Measurements from ENCODE around the gene CYP4F11.
"Not testable (repeated sequence)": the region's sequence is repeated elsewhere in the genome, so short reads cannot be mapped to it uniquely, and the experiment has no call there.

CYP4F11 gene

DNA sequence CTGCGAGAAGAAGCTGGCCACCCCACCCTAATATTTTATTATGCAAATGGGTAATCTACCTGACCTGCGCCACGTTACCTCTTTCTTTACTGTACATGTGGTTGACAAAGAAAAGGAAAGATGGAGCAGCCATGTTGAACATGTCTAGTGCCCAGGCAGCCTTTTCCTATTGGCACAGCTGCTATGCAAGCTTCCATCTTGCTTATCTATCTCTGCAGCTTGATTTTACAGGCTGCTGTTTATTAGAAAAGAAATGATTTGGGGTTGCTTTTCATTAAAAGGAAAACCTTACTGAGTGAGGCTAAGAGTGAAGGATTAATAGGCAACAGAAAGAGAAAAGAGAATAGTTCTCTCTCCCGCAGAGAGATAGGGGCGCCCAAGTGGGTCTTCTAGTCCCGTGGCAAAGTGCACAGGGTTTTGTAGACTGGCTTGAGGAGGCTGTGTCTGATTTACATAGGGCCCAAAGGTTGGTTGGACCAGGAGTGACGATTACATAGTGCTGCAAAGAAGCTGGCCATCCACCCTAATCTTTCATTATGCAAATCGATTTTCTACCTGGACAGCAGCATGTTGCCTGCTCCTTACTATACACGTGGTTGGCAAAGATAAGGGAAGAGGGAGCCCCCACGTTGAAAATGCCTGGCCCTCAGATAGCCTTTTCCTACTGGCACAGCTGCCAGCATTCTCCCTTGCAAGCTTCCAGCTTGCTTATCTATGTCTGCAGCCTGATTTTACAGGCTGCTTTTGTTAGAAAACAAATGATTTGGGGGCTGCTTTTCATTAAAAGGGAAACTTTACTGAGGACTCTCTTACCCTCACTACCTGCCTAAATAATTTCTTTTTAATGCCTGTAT, 42.7 kb upstream of the CYP4F11 start:
- no peaks in the 10 kb centered on the region for H3K4me1 ChIP-seq (ENCODE audit: low read length)
- no peak for DNase-seq
- no peaks in the 10 kb centered on the region for H3K9me2 ChIP-seq (replicated peaks; ENCODE audit: insufficient read depth, low read length)
- H3K27ac ChIP-seq (ENCODE audit: low read length), result no peak overlapping the region
- no peaks in the 10 kb centered on the region for H3F3A ChIP-seq (ENCODE audit: insufficient read depth, low read length)
- no peaks in the 10 kb centered on the region for H3K9me3 ChIP-seq (replicated peaks; ENCODE audit: insufficient read depth, low read length)
- H3K4me2 ChIP-seq (ENCODE audit: low read depth, low read length), result no peak overlapping the region
- no peak overlapping the region for H2AFZ ChIP-seq (ENCODE audit: low read length)
- H4K20me1 ChIP-seq (ENCODE audit: insufficient read depth, low read length), result no peaks in the 10 kb centered on the region
- TF ChIP-seq EZH2phosphoT487 (IDR thresholded peaks at IDR 0.05; ENCODE audit: low read length), result no peak
- TF ChIP-seq EZH2 (optimal IDR thresholded peaks at IDR 0.05; ENCODE audit: low read depth, low read length), result no peak
- TF ChIP-seq, protein P1, sequence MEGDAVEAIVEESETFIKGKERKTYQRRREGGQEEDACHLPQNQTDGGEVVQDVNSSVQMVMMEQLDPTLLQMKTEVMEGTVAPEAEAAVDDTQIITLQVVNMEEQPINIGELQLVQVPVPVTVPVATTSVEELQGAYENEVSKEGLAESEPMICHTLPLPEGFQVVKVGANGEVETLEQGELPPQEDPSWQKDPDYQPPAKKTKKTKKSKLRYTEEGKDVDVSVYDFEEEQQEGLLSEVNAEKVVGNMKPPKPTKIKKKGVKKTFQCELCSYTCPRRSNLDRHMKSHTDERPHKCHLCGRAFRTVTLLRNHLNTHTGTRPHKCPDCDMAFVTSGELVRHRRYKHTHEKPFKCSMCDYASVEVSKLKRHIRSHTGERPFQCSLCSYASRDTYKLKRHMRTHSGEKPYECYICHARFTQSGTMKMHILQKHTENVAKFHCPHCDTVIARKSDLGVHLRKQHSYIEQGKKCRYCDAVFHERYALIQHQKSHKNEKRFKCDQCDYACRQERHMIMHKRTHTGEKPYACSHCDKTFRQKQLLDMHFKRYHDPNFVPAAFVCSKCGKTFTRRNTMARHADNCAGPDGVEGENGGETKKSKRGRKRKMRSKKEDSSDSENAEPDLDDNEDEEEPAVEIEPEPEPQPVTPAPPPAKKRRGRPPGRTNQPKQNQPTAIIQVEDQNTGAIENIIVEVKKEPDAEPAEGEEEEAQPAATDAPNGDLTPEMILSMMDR (IDR thresholded peaks at IDR 0.05; ENCODE audit: low read length), result no peak
- no peaks in the 10 kb centered on the region for H3K36me3 ChIP-seq (replicated peaks; ENCODE audit: insufficient read depth, low read length)
- H3K4me3 ChIP-seq (ENCODE audit: low read length), result no peak overlapping the region
- no peaks in the 10 kb centered on the region for H3K79me2 ChIP-seq (ENCODE audit: low read length)
- H3K9ac ChIP-seq (ENCODE audit: low read length), result no peak overlapping the region
- peaks cover 65% of the 10 kb centered on the region for H3K27me3 ChIP-seq (replicated peaks; ENCODE audit: insufficient read depth, low read length)

DNA sequence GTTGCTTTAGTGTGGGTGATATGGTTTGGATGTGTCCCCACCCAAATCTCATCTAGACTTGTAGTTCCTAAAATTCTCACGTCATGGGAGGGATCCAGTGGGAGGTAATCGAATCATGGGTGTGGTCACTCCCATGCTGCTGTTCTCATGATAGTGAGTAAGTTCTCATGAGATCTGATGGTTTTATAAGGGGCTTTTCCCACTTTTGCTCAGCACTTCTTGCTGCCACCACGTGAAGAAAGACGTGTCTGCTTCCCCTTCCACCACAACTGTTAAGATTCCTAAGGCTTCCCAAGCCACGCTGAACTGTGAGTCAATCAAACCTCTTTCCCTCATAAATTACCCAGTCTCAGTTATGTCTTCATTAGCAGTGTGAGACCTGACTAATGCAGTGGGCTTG, 40.5 kb upstream of the CYP4F11 start:
- no peak for DNase-seq
- Histone ChIP-seq H3K9me3 (replicated peaks; ENCODE audit: insufficient read depth, low read length) (no peaks in the 10 kb centered on the region), H3K4me2 (ENCODE audit: low read depth, low read length) (no peak overlapping the region), H3K4me3 (ENCODE audit: low read length) (no peak overlapping the region), H3K27ac (ENCODE audit: low read length) (no peak overlapping the region), H3K27me3 (replicated peaks; ENCODE audit: insufficient read depth, low read length) (peaks cover 61% of the 10 kb centered on the region), H3K9ac (ENCODE audit: low read length) (no peak overlapping the region), H3K4me1 (ENCODE audit: low read length) (no peaks in the 10 kb centered on the region), H3K79me2 (ENCODE audit: low read length) (no peaks in the 10 kb centered on the region), H3F3A (ENCODE audit: insufficient read depth, low read length) (no peaks in the 10 kb centered on the region), H4K20me1 (ENCODE audit: insufficient read depth, low read length) (no peaks in the 10 kb centered on the region), H3K36me3 (replicated peaks; ENCODE audit: insufficient read depth, low read length) (no peaks in the 10 kb centered on the region), H2AFZ (ENCODE audit: low read length) (no peak overlapping the region), H3K9me2 (replicated peaks; ENCODE audit: insufficient read depth, low read length) (no peaks in the 10 kb centered on the region)
- TF ChIP-seq EZH2phosphoT487 (IDR thresholded peaks at IDR 0.05; ENCODE audit: low read length) (no peak), EZH2 (optimal IDR thresholded peaks at IDR 0.05; ENCODE audit: low read depth, low read length) (no peak)

DNA sequence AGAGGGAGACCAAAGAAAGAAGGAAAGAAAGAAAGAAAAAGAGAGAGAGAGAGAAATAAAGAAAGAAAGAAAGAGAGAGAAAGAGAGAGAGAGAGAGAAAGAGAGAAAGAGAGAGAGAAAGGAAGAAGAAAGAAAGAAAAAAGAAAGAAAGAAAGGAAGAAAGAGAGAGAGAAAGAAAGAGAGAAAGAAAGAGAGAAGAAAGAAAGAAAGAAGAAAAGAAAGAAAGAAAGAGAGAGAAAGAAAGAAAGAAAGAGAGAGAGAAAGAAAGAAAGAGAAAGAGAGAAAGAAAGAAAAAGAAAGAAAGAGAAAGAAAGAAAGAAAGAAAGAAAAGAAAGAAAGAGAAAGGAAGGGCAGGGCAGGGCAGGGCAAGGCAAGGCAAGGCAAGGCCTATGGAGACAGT, 37.7 kb upstream of the CYP4F11 start:
- H3K27ac ChIP-seq (ENCODE audit: low read length); H4K20me1 ChIP-seq (ENCODE audit: insufficient read depth, low read length); H3K79me2 ChIP-seq (ENCODE audit: low read length); H3K36me3 ChIP-seq (replicated peaks; ENCODE audit: insufficient read depth, low read length); H3K9ac ChIP-seq (ENCODE audit: low read length); H3K4me3 ChIP-seq (ENCODE audit: low read length); H3F3A ChIP-seq (ENCODE audit: insufficient read depth, low read length); H2AFZ ChIP-seq (ENCODE audit: low read length); H3K9me2 ChIP-seq (replicated peaks; ENCODE audit: insufficient read depth, low read length); DNase-seq; H3K9me3 ChIP-seq (replicated peaks; ENCODE audit: insufficient read depth, low read length); H3K4me2 ChIP-seq (ENCODE audit: low read depth, low read length); H3K4me1 ChIP-seq (ENCODE audit: low read length): not testable (repeated sequence)
- peaks cover 57% of the 10 kb centered on the region for H3K27me3 ChIP-seq (replicated peaks; ENCODE audit: insufficient read depth, low read length)

DNA sequence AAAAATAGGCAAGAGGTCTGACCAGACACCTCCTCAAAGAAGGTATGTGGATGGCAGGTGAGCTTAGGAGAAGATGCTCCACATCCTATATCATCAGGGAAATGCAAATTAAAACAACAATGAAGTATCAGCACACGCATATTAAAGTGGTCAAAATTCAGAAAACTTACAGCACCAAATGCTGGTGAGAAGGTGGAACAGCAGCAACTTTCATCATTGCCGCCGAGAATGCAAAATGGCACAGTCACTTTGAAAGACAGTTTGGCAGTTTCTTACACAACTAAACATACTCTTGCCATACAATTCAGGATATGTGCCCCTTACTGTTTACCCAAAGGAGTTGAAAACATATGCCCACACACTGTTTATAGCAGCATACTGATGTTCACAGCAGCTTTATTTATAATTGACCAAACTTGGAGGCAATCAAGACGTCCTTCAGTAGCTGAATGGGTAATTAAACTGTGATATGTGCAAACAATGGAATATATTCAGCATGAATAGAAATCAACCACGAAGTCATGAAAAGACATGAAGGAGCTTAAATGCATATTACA, 37.0 kb upstream of the CYP4F11 start:
- Histone ChIP-seq H3K9me3 (replicated peaks; ENCODE audit: insufficient read depth, low read length) (no peaks in the 10 kb centered on the region), H3K36me3 (replicated peaks; ENCODE audit: insufficient read depth, low read length) (no peaks in the 10 kb centered on the region), H3K4me2 (ENCODE audit: low read depth, low read length) (no peak overlapping the region), H2AFZ (ENCODE audit: low read length) (no peak overlapping the region), H3K4me1 (ENCODE audit: low read length) (no peaks in the 10 kb centered on the region), H3K79me2 (ENCODE audit: low read length) (no peaks in the 10 kb centered on the region), H3K9ac (ENCODE audit: low read length) (no peak overlapping the region), H3F3A (ENCODE audit: insufficient read depth, low read length) (no peaks in the 10 kb centered on the region), H3K27ac (ENCODE audit: low read length) (no peak overlapping the region), H3K27me3 (replicated peaks; ENCODE audit: insufficient read depth, low read length) (peaks cover 57% of the 10 kb centered on the region), H4K20me1 (ENCODE audit: insufficient read depth, low read length) (no peaks in the 10 kb centered on the region), H3K4me3 (ENCODE audit: low read length) (no peak overlapping the region), H3K9me2 (replicated peaks; ENCODE audit: insufficient read depth, low read length) (no peaks in the 10 kb centered on the region)
- no peak for DNase-seq
- TF ChIP-seq EZH2phosphoT487 (IDR thresholded peaks at IDR 0.05; ENCODE audit: low read length) (no peak), EZH2 (optimal IDR thresholded peaks at IDR 0.05; ENCODE audit: low read depth, low read length) (no peak)
- TF ChIP-seq, protein P1 (IDR thresholded peaks at IDR 0.05; ENCODE audit: low read length), result peak; percentile 14; the same call in 1 of the 2 replicates
